H1 (cell line): Measurements from ENCODE around the gene RHBG. TPM values are rescaled to one million over a fixed set of nuclear protein-coding genes. Genes with fewer than 3 reads are reported as not detected.

Experiments used
- CTCF ChIA-PET: fragments of 300-600 bp; sonication (Branson Sonifier 250); formaldehyde crosslinking; loops from one replicate; lab custom pipeline; 2021; ENCODE audit not compliant: partially characterized antibody; lab: Charles Lee
- POLR2A ChIA-PET: fragments of 300-600 bp; sonication (Branson Sonifier 250); formaldehyde crosslinking; loops from one replicate; lab custom pipeline; 2021; ENCODE audit warnings: inconsistent platforms; ENCODE audit not compliant: partially characterized antibody; lab: Charles Lee
- DNase-seq, 2 experiments: peaks; one replicate each; pipeline versions ENCODE4 v3.0.0 to v3.0.0-alpha.2; 2010 to 2022; ENCODE audit warnings: low spot score in 2 of 2, low read depth in 1 of 2, mixed read lengths in 1 of 2
- FAIRE-seq: peaks from 2 replicates; lab custom pipeline; 2011; peaks lifted over from hg19 to GRCh38; lab: Jason Lieb, UNC
- H2AFZ ChIP-seq: 2 replicates; pipeline ENCODE4 v1.8.1; 2012; ENCODE audit warnings: low read length, inconsistent platforms
- H2AK5ac ChIP-seq: 2 replicates; pipeline ENCODE4 v1.6.1; 2013; ENCODE audit warnings: low read depth, low read length
- H2BK120ac ChIP-seq: replicated peaks from 2 replicates; pipeline ENCODE3; 2013; ENCODE audit warnings: low read depth, low read length, inconsistent platforms
- H2BK12ac ChIP-seq: 2 replicates; pipeline ENCODE4 v1.6.1; 2013; ENCODE audit warnings: low read depth, low read length
- H2BK15ac ChIP-seq: 2 replicates; pipeline ENCODE4 v1.6.1; 2013; ENCODE audit warnings: low read length
- H2BK20ac ChIP-seq: 2 replicates; pipeline ENCODE4 v1.6.1; 2013; ENCODE audit warnings: low read length
- H2BK5ac ChIP-seq: 2 replicates; pipeline ENCODE4 v1.6.1; 2013; ENCODE audit warnings: low read depth, low read length
- H3K14ac ChIP-seq: 2 replicates; pipeline ENCODE4 v1.6.1; 2013; ENCODE audit warnings: inconsistent platforms; ENCODE audit not compliant: insufficient read length
- H3K18ac ChIP-seq: 2 replicates; pipeline ENCODE4 v1.6.1; 2013; ENCODE audit warnings: low read length; ENCODE audit errors: extremely low read depth
- H3K23ac ChIP-seq: 2 replicates; pipeline ENCODE4 v1.6.1; 2013; ENCODE audit warnings: inconsistent platforms; ENCODE audit not compliant: insufficient read length
- H3K23me2 ChIP-seq: 2 replicates; pipeline ENCODE4 v1.6.1; 2013; ENCODE audit warnings: low read depth, low read length
- H3K27ac ChIP-seq: 2 replicates; pipeline ENCODE4 v1.6.1; 2011; ENCODE audit warnings: low read depth, low read length, inconsistent platforms
- H3K27me3 ChIP-seq, 4 experiments: replicated peaks in 1 of 4; 1 replicate in 1 of 4; 2 replicates in 3 of 4; pipeline versions ENCODE4 v1.6.1 to v1.8.1; 2011 to 2013; ENCODE audit warnings: low read length in 3 of 4, mild to moderate bottlenecking in 3 of 4, inconsistent platforms in 2 of 4, mixed read lengths in 2 of 4, moderate library complexity in 1 of 4; ENCODE audit not compliant: control insufficient read depth in 3 of 4, insufficient read depth in 3 of 4; ENCODE audit errors: extremely low read depth in 1 of 4
- H3K36me3 ChIP-seq, 4 experiments: 2 replicates each; pipeline versions ENCODE4 v1.6.1 to v1.8.1; 2011 to 2013; ENCODE audit warnings: mild to moderate bottlenecking in 4 of 4, low read length in 3 of 4, moderate library complexity in 2 of 4, control low read depth in 1 of 4, inconsistent platforms in 1 of 4; ENCODE audit not compliant: insufficient read depth in 4 of 4, control insufficient read depth in 2 of 4
- H3K4ac ChIP-seq: replicated peaks from 2 replicates; pipeline ENCODE3; 2013; ENCODE audit warnings: low read length, low read depth, mixed read lengths, inconsistent platforms; ENCODE audit not compliant: insufficient read length
- H3K4me1 ChIP-seq, 4 experiments: replicated peaks in 1 of 4; 1 replicate in 1 of 4; 2 replicates in 3 of 4; pipeline versions ENCODE4 v1.6.1 to v1.8.1; 2011 to 2013; ENCODE audit warnings: low read length in 3 of 4, inconsistent platforms in 2 of 4, mixed read lengths in 1 of 4; ENCODE audit not compliant: insufficient read depth in 4 of 4, control insufficient read depth in 3 of 4
- H3K4me2 ChIP-seq, 2 experiments: 2 replicates each; pipeline versions ENCODE4 v1.6.1 to v1.8.1; 2011 to 2013; ENCODE audit warnings: low read depth in 2 of 2, low read length in 2 of 2, control low read depth in 1 of 2, inconsistent platforms in 1 of 2, mild to moderate bottlenecking in 1 of 2; ENCODE audit not compliant: insufficient read depth in 1 of 2
- H3K4me3 ChIP-seq, 4 experiments: fragments of 200-600, 300-600 bp in 1 of 4; sonication (generic), shearing (Covaris generic), sonication (Bioruptor Twin) in 1 of 4; 2 replicates each; pipeline versions ENCODE4 v1.5.1 to v1.8.1; 2011 to 2016; ENCODE audit warnings: low read length in 4 of 4, low read depth in 3 of 4, control low read depth in 2 of 4, inconsistent platforms in 2 of 4, mild to moderate bottlenecking in 2 of 4, mixed read lengths in 1 of 4, moderate library complexity in 1 of 4; ENCODE audit not compliant: insufficient read depth in 2 of 4; ENCODE audit errors: extremely low read depth in 1 of 4
- H3K56ac ChIP-seq: replicated peaks from 2 replicates; pipeline ENCODE3; 2013; ENCODE audit warnings: low read depth, mild to moderate bottlenecking, mixed read lengths, low read length, inconsistent platforms; ENCODE audit not compliant: insufficient read length
- H3K79me1 ChIP-seq: 2 replicates; pipeline ENCODE4 v1.6.1; 2013; ENCODE audit warnings: low read depth, low read length, control low read depth
- H3K79me2 ChIP-seq, 2 experiments: 2 replicates each; pipeline versions ENCODE4 v1.6.1 to v1.8.1; 2012 to 2013; ENCODE audit warnings: low read length in 2 of 2, mild to moderate bottlenecking in 2 of 2, inconsistent platforms in 1 of 2; ENCODE audit not compliant: insufficient read depth in 2 of 2, control insufficient read depth in 1 of 2
- H3K9ac ChIP-seq, 4 experiments: replicated peaks in 1 of 4; 1 replicate in 1 of 4; 2 replicates in 3 of 4; pipeline versions ENCODE4 v1.6.1 to v1.8.1; 2011 to 2013; ENCODE audit warnings: low read depth in 3 of 4, low read length in 3 of 4, control low read depth in 2 of 4, mild to moderate bottlenecking in 2 of 4, moderate library complexity in 2 of 4, inconsistent platforms in 1 of 4; ENCODE audit errors: extremely low read depth in 1 of 4
- H3K9me3 ChIP-seq, 2 experiments: 2 replicates each; pipeline versions ENCODE4 v1.6.1 to v1.8.1; 2012 to 2013; ENCODE audit warnings: mild to moderate bottlenecking in 2 of 2, moderate library complexity in 2 of 2, control low read depth in 1 of 2, inconsistent platforms in 1 of 2, low read depth in 1 of 2, low read length in 1 of 2, mixed read lengths in 1 of 2; ENCODE audit not compliant: insufficient read depth in 2 of 2
- H4K20me1 ChIP-seq, 2 experiments: replicated peaks in 1 of 2; 2 replicates each; pipeline versions ENCODE3 to v1.8.1; 2011 to 2013; ENCODE audit warnings: inconsistent platforms in 2 of 2, low read length in 2 of 2, mild to moderate bottlenecking in 1 of 2; ENCODE audit not compliant: insufficient read depth in 2 of 2, control insufficient read depth in 1 of 2
- H4K5ac ChIP-seq: 2 replicates; pipeline ENCODE4 v1.6.1; 2013; ENCODE audit warnings: low read length, low read depth, mixed read lengths, inconsistent platforms; ENCODE audit not compliant: insufficient read length
- H4K8ac ChIP-seq: 2 replicates; pipeline ENCODE4 v1.8.0; 2013; ENCODE audit warnings: mild to moderate bottlenecking, moderate library complexity, low read length, inconsistent platforms; ENCODE audit not compliant: insufficient read depth; ENCODE audit errors: extremely low read depth
- H4K91ac ChIP-seq: replicated peaks from 2 replicates; pipeline ENCODE3; 2013; ENCODE audit warnings: low read length, mixed read lengths, inconsistent platforms; ENCODE audit not compliant: insufficient read length
- BRCA1 ChIP-seq: IDR thresholded peaks from 2 replicates; pipeline ENCODE4 v1.6.1; 2012; ENCODE audit warnings: low read depth, low read length, improper control_type of control experiment
- CEBPB ChIP-seq: IDR thresholded peaks from 2 replicates; pipeline ENCODE4 v1.6.1; 2012; ENCODE audit warnings: low read depth, low read length
- CREB1 ChIP-seq: IDR thresholded peaks from 2 replicates; pipeline ENCODE4 v1.6.1; 2012; ENCODE audit warnings: inconsistent platforms
- FOSL1 ChIP-seq: IDR thresholded peaks from 2 replicates; pipeline ENCODE4 v1.6.1; 2011; ENCODE audit warnings: mild to moderate bottlenecking, low read depth, low read length, moderate library complexity; ENCODE audit not compliant: insufficient read depth
- GABPA ChIP-seq: IDR thresholded peaks from 2 replicates; pipeline ENCODE4 v1.6.1; 2011; ENCODE audit warnings: mild to moderate bottlenecking, low read length, moderate library complexity, borderline replicate concordance; ENCODE audit not compliant: insufficient read depth
- HDAC2 ChIP-seq, 2 experiments: fragments of 300-600 bp in 1 of 2; sonication (generic) in 1 of 2; IDR thresholded peaks; 2 replicates each; pipeline ENCODE4 v1.6.1; 2011 to 2012; ENCODE audit warnings: low read depth in 2 of 2, low read length in 2 of 2, mild to moderate bottlenecking in 2 of 2, moderate library complexity in 2 of 2, borderline replicate concordance in 1 of 2, inconsistent platforms in 1 of 2
- HDAC6 ChIP-seq: IDR thresholded peaks from one replicate; pipeline ENCODE4 v1.7.1; 2012; ENCODE audit warnings: low read depth, mild to moderate bottlenecking, inconsistent platforms, low read length, moderate library complexity
- JUN ChIP-seq: IDR thresholded peaks from 2 replicates; pipeline ENCODE4 v1.6.1; 2011; ENCODE audit warnings: low read depth, mild to moderate bottlenecking, improper control_type of control experiment, low read length
- KDM1A ChIP-seq: fragments of 200-600, 300-600 bp; sonication (generic); IDR thresholded peaks from 2 replicates; pipeline ENCODE4 v1.7.1; 2016; ENCODE audit warnings: mild to moderate bottlenecking, low read length, borderline replicate concordance
- NRF1 ChIP-seq: IDR thresholded peaks from 2 replicates; pipeline ENCODE4 v1.6.1; 2011; ENCODE audit warnings: mild to moderate bottlenecking, low read depth, low read length, improper control_type of control experiment
- YY1 ChIP-seq: IDR thresholded peaks from 2 replicates; pipeline ENCODE4 v1.6.1; 2011; ENCODE audit warnings: low read depth, mild to moderate bottlenecking, low read length
- WGBS, 2 experiments: shearing (Covaris generic) in 1 of 2; methylation state at CpG; one replicate each; pipeline versions ENCODE4 v1.1.6 to v1.1.7; 2013 to 2015; ENCODE audit warnings: low lambda C conversion rate in 2 of 2, mixed read lengths in 2 of 2, inconsistent platforms in 1 of 2, low coverage in 1 of 2, missing lambda C conversion rate in 1 of 2; ENCODE audit not compliant: insufficient replicate concordance in 2 of 2, insufficient coverage in 1 of 2, insufficient read length in 1 of 2; ENCODE audit errors: extremely low coverage in 1 of 2, missing lambda C conversion rate in 1 of 2; 5-methylcytosine and 5-hydroxymethylcytosine counted together
- polyA plus RNA-seq, 7 experiments: library from polyadenylated mRNA; depleted of rRNA in 3 of 7; stranded (reverse) in 5 of 7; unstranded in 2 of 7; fragments of >200 nt in 5 of 7; fragments of 200-250 nt in 2 of 7; gene quantifications; 1 replicate in 5 of 7; 2 replicates in 1 of 7; 4 replicates in 1 of 7; pipeline versions ENCODE4 v1.2.1 to v1.2.3, GENCODE V29; 2011 to 2013; ENCODE audit warnings: missing spikeins in 2 of 7, mixed read lengths in 2 of 7
- total RNA-seq: library from RNA; stranded (reverse); fragmentation: NEBNext Ultra II Directional; extraction: Animal tissue kit (Norgen Biotek cat#: 25700); gene quantifications from 2 replicates; pipeline ENCODE4 v1.2.1, GENCODE V29; 2021

Gene RHBG
- total and polyA plus RNA-seq, 2 of the 8 experiments (the other 6 are each of a cell fraction or from before 2014, with no cell fraction given), result 2.6 to 2.7 TPM

DNA sequence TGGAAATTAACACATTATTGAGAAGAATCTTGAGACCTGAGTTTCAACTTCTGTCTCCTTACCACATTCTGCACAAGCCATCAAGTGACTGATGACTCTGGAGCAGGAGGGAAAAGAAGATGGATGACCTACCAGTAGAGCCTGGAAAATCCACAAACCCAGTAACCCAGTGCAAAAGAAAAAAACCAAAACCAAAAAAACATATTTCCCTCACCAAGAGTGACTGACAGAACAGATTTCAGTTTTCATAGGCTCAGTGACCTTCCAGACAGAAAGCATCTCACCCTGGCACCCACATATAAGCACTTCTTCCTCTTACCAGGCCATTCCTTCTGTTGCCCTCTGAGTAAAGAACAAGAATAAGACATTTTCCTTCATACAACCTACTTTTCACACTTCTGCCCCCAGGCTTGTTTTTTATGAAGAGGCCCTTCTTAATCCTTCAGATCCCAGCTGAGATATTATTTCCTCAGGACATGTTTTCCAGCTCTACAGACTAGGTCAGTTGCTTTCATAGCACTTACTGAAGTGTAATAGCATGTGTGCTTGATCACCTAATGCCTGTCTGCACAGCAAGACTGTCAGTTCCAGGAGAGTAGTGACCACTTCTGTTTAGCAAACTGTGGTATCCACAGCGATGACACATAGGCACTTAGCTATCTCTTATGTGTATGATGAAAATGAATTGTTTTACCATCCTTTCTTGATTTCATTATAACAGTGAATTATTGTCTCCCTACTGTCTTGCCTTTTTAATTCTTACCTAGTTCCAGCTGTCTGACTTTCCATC is 26.6 kb upstream of the RHBG start:
- Histone ChIP-seq H4K20me1 (no peaks in the 10 kb centered on the region), H3K4me1 (no peaks in the 10 kb centered on the region), H3K18ac (no peak overlapping the region), H2BK5ac (no peak overlapping the region), H3K79me2 (peaks cover 4 to 7% of the 10 kb centered on the region in 2 experiments; a peak in 3 of 4 replicates), H2BK15ac (no peak overlapping the region), H3K36me3 (no peaks in the 10 kb centered on the region), H2BK120ac (no peak overlapping the region), H3K23ac (no peak overlapping the region), H2BK20ac (no peak overlapping the region), H3K9ac (no peak overlapping the region), H4K5ac (no peak overlapping the region), H2BK12ac (no peak overlapping the region), H3K4me3 (no peak overlapping the region), H2AFZ (no peak overlapping the region), H3K9me3 (no peaks in the 10 kb centered on the region), H3K56ac (no peak overlapping the region), H4K91ac (no peak overlapping the region), H3K14ac (no peak overlapping the region), H3K23me2 (peaks cover 3% of the 10 kb centered on the region), H3K4ac (no peak overlapping the region), H3K4me2 (no peak overlapping the region), H3K79me1 (0 out of 2 replicates have a peak, but pooled peaks cover 2% of the 10 kb centered on the region), H3K27me3 (no peaks in the 10 kb centered on the region), H3K27ac (no peak overlapping the region), H2AK5ac (no peak overlapping the region), H4K8ac (no peak overlapping the region)
- TF ChIP-seq CEBPB (no peak), NRF1 (no peak), JUN (no peak), YY1 (no peak), GABPA (no peak), BRCA1 (no peak), CREB1 (no peak), KDM1A (no peak), FOSL1 (no peak), HDAC2 (IDR thresholded peaks at IDR 0.05; ENCODE audit: borderline replicate concordance in 1 of 2, low read depth in 2 of 2, low read length in 2 of 2) (no peak), HDAC6 (no peak)
- 82% methylated on average over 1 of the region's 1 CpG; no CpG with 5 or more reads in 1 of the 2 experiments for WGBS, 2 experiments
- ChIA-PET POLR2A (interaction anchor here (1.9 kb wide), 1 partner anchor 61 kb away, joined by 6 read pairs; no protein-coding TSS in a partner anchor), CTCF (interaction anchor here (0.9 to 7.3 kb wide), 6 partner anchors 10 to 44 kb away, joined by 3 to 60 read pairs (median 4); no protein-coding TSS in a partner anchor)
- FAIRE-seq, result no peak
- no peak for DNase-seq
